GM18519 (cell line): Measurements from ENCODE around the gene S1PR2.
"Not testable (repeated sequence)": the region's sequence is repeated elsewhere in the genome, so short reads cannot be mapped to it uniquely, and the experiment has no call there.

Experiments
- ATAC-seq: cut with Tn5 transposase; IDR thresholded peaks from one replicate; pipeline ENCODE4 v1.9.1; 2021; ENCODE audit warnings: mild to moderate bottlenecking, moderate library complexity; ENCODE audit not compliant: unreplicated experiment, low FRiP score

S1PR2 gene

GRCh38 chr19:10226376-10227025 is 4.6 kb downstream of the S1PR2 start:
- no peak for ATAC-seq

GRCh38 chr19:10226021-10226375 is 5.1 kb downstream of the S1PR2 start:
- no peak for ATAC-seq

- no peak for ATAC-seq
These were observed 6.8 kb downstream of the S1PR2 start for GRCh38 chr19:10224337-10224736.

GRCh38 chr19:10223488-10224213 is 7.5 kb downstream of the S1PR2 start:
- ATAC-seq: no peak

- ATAC-seq: no peak
These were observed 8.8 kb downstream of the S1PR2 start for GRCh38 chr19:10222201-10222890.

GRCh38 chr19:10220695-10221094 is 10.4 kb downstream of the S1PR2 start:
- ATAC-seq: no peak

- no peak for ATAC-seq
These were observed 11.5 kb downstream of the S1PR2 start for GRCh38 chr19:10219678-10220077.

- no peak for ATAC-seq
These were observed 14.0 kb downstream of the S1PR2 start for GRCh38 chr19:10217085-10217484.

GRCh38 chr19:10214784-10215183 is 16.3 kb downstream of the S1PR2 start:
- no peak for ATAC-seq

GRCh38 chr19:10211691-10212090 is 19.4 kb downstream of the S1PR2 start:
- ATAC-seq: no peak

GRCh38 chr19:10211061-10211460 is 20.1 kb downstream of the S1PR2 start:
- no peak for ATAC-seq

- no peak for ATAC-seq
These were observed 21.8 kb downstream of the S1PR2 start for GRCh38 chr19:10209315-10209714.

GRCh38 chr19:10207026-10207425 is 24.1 kb downstream of the S1PR2 start:
- no peak for ATAC-seq

- no peak for ATAC-seq
These were observed 24.8 kb downstream of the S1PR2 start for GRCh38 chr19:10206226-10206885.

GRCh38 chr19:10205636-10206035 is 25.5 kb downstream of the S1PR2 start:
- ATAC-seq: no peak

- ATAC-seq: no peak
These were observed 27.4 kb downstream of the S1PR2 start for GRCh38 chr19:10203686-10204085.

GRCh38 chr19:10201176-10201575 is 30.0 kb downstream of the S1PR2 start:
- no peak for ATAC-seq

- not testable (repeated sequence) for ATAC-seq
These were observed 31.0 kb downstream of the S1PR2 start for GRCh38 chr19:10200101-10200500.

- not testable (repeated sequence) for ATAC-seq
These were observed 32.1 kb downstream of the S1PR2 start for GRCh38 chr19:10198889-10199644.

- no peak for ATAC-seq
These were observed 36.0 kb downstream of the S1PR2 start for GRCh38 chr19:10195199-10195519.
